Cardiac septum (tissue), 1 donor: ENCODE results near the gene MICALL1. TPM values are rescaled to one million over a fixed set of nuclear protein-coding genes. Genes with fewer than 3 reads are reported as not detected.
"Not testable (repeated sequence)": the region's sequence is repeated elsewhere in the genome, so short reads cannot be mapped to it uniquely, and the experiment has no call there.

ENCODE experiments used
- DNase-seq: peaks from one replicate; pipeline ENCODE4 v3.0.0-alpha.2; 2020; ENCODE audit warnings: low spot score
- intact Hi-C: fragments of 100-400 bp; cut with DNase I; formaldehyde crosslinking; loops from one replicate; pipeline ENCODE4 v1.14.0; 2022
- total RNA-seq: library from RNA; stranded (reverse); fragmentation: NEBNext Ultra II Directional; extraction: Animal tissue kit (Norgen Biotek cat#: 25700); gene quantifications from one replicate; pipeline ENCODE4 v1.2.1, GENCODE V29; 2021
- donor health status: DM: no; HTN: no; CAD: no.

Gene MICALL1
- total RNA-seq, 1 donor from 2014 or later = 16.5 TPM

DNA sequence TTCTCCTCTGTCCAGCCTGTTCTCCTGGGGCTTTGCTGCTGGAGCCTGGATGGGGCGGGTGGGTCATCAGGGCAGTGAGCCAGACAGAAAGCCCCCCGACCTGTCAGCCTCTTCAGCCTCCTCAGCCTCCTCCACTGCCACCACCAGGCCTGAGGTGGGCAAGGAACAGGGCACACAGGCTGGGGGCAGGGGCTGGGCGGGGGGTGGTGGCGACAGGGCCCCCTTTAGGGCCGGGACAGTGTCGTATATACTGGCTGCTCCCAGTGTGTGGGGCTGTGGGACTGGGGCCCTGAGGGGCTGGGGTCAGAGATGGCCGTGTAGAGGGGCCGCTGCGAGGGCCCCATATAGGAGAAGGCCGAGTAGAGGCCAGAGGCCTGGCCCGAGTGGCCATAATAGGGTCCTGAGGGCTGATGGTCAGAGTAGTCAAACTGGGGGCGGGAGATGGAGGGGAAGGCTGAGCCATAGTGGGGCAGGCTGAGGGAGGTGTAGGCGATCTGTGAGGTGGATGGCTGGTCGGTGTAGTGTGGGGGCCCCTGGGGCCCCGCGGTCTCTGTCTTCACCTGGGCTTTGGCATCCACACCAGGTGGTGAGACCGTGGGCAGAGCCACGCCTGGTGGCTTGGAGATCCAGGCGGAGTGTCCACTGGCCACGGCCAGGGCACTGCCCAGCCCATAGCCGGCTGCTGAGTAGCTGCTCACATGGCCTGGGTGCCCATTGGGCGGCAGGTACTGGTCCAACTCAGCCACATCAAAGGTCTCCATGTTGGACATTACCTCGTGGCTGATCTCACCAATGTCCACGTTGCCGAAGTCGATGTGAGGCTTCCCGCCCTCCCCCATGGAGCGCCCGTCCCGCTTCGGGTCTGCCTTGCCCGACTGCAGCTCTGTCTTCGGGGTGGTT, 67.4 kb downstream of the MICALL1 start:
- DNase-seq = no peak
- intact Hi-C loops = no loop called here

DNA sequence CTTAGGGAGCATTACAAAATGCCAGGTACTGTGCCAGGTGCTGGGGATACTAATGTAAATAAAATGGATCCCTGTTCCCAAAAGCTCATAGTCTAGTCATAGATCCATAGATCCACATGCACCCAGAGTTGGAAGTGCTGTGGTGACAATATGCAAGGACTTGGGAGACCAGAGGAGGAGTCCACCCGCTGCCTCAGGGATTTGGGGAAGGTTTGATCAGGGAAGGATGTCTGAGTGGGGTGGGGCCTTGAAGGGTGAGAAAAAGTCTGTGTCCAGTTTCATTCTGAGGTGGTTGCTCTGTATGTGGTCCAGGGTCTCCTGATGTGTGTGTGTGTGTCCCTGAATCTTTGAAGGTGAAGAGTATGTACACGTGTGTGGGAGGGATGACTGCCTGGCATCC, 69.1 kb downstream of the MICALL1 start:
- intact Hi-C loops = no loop called here
- DNase-seq = no peak

DNA sequence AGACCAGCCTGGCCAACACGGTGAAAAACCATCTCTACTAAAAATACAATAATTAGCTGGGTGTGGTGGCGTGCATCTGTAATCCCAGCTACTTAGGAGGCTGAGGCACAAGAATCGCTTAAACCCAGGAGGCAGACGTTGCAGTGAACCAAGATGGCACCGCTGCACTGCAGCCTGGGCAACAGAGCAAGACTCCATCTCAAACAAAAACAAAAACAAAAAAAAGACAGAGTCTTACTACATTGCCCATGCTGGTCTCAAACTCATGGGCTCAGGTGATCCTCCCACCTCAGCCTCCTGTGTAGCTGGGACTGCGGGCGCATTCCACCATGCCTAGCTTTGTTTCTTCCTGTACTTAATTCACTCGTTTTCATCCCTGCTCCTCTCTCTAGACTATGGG, 69.9 kb downstream of the MICALL1 start:
- intact Hi-C loops = not testable (repeated sequence)

DNA sequence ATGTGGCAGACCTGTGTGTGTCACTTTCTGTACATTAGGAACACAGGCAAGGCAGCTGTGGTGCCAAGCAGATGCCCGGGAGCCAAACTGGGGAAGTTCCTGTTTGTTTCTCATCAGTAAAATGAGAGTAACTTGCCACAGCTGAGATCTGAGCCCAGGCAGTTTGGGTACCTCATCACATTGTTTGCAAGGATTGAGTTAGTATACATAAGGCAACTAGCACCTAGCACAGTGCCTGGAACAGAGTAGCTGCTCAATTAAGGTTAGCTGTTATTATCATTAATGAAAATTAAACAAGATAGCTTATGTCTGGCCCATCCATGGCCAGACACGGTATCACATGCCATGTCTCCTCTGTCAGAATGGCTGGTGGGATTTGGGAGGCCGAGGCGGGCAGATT, 70.5 kb downstream of the MICALL1 start:
- intact Hi-C loops = no loop called here
- no peak for DNase-seq

More for the DNA sequence above, 69.9 kb downstream of the MICALL1 start:
- DNase-seq = not testable (repeated sequence)

DNA sequence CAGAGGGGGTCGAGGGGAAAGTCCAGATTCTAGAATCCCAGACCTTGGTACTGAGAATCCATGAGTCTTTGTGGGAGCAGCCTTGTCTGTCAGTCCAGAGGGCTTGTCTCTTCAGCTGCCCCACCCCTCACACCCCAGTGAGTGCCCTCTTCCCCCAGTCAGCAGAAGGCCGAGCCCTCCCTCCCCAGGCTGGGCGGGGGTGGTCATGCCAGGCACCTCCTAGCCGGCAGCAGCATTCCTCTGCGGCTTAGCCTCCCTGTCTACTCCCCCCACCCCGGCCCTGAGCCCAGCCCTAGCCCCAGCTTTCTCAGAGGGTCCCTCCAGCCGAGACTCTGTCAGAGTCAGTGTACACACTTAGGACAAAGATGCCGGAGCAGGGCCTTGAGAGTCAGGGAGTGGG, 73.7 kb downstream of the MICALL1 start:
- DNase-seq = no peak
- intact Hi-C loops = no loop called here

DNA sequence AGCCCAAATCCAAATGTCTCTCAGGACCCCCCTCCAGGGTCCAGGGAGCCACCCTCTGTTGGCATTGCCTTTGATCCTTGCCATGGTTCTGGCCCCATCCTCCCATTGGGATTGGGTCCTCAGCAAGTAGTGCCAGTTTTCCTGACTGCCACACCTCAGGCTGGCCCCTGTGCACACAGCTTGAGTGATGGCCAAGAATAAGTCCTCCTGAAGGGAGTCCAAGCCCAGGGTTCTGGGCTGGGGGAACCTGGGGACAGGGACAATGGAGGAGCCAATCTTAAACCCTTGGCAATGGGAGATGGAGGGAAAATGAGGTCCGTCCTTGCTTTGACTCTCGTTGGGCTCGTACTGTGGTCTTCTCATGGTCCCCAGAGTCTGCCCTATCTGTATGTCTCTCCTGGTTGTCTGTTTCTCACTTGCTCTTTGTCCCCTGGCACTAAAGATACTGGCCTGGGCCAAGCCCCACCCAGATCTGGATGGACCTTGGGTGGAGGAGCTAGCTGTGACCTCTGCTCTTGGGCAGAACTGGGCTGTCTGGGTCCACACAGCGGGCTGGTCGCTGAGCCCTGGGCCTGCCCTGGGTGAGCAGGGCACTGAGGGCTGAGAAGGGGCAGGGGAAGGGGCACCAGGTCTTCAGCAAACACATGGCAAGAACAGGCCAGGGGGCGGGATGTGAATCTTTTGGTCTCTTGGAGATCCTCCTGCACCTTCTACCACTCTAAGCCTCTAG, 75.3 kb downstream of the MICALL1 start:
- DNase-seq = no peak
- intact Hi-C loops = no loop called here

DNA sequence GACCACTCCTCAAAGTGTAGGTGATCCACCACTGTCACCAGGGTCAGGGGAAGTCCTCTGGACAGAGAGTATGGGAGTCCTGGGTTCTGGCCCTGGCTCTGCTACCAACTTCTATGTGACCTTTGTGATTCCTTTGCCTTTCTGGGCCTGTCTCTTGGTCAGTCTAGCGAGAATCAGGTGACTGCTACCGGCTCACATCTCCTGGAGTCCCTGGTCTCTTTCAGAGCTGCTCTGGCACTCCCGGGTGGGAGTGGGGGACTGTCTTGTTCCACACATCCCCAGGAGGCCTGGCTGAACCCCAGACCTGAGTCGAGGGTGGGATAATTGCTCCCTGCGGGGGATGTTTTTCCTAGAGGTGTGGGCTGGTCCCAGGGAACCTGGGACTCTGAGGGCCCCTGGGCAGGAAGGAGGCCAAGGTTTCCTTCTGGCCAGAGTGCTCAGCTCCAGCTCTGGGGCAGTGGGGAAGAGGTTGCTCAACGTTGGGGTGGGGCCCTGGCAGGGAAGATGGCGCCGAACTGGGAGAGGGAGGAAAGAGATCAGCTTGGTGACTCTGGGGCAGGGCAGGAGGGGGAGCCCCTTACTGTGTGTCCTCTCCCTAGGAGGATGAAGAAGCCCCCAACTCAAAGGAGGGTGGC, 76.2 kb downstream of the MICALL1 start:
- intact Hi-C loops = no loop called here
- no peak for DNase-seq

DNA sequence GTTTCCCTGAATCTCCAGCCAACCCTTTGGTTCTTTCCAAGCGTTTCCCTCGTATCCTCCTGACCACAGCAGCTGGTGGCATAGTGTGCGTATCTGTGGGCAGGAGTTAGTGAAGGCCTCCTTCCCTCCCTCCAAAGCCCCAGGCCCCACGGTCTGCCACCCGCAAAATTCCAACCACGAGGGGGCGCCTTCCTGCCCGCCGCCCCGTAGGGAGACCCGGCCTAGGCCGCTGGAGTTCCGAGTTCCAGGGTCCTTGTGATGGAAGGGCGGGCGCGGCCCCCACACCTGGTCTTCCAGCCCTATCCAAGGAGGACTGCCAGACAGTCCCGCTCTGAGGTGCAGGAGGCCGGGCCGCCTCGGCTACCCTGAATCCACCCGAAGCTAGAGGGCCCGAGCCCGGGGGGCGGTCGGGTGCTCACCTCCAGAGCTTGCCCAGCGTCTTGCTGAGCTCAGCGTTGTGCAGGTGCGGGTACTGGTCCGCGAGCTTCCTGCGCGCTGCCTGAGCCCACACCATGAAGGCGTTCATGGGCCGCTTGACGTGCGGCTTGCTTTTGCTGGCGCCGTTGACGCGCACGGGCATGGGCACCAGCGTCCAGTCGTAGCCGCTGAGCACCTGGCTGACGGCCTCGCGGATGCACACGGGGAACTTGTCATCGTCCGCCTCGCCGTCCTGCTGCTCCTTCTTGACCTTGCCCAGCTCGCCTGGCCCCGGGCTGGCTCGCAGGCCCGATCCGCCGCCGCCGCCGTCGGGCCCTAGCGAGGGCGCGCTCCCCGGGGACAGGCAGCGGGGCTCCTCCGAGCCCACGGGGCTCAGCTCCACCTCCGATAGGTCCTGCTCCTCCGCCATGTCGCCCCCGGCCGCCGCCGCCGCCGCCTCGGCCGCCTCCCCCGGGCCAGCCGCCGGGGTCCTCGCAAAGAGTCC, 77.1 kb downstream of the MICALL1 start:
- intact Hi-C loops = no loop called here
- no peak for DNase-seq

DNA sequence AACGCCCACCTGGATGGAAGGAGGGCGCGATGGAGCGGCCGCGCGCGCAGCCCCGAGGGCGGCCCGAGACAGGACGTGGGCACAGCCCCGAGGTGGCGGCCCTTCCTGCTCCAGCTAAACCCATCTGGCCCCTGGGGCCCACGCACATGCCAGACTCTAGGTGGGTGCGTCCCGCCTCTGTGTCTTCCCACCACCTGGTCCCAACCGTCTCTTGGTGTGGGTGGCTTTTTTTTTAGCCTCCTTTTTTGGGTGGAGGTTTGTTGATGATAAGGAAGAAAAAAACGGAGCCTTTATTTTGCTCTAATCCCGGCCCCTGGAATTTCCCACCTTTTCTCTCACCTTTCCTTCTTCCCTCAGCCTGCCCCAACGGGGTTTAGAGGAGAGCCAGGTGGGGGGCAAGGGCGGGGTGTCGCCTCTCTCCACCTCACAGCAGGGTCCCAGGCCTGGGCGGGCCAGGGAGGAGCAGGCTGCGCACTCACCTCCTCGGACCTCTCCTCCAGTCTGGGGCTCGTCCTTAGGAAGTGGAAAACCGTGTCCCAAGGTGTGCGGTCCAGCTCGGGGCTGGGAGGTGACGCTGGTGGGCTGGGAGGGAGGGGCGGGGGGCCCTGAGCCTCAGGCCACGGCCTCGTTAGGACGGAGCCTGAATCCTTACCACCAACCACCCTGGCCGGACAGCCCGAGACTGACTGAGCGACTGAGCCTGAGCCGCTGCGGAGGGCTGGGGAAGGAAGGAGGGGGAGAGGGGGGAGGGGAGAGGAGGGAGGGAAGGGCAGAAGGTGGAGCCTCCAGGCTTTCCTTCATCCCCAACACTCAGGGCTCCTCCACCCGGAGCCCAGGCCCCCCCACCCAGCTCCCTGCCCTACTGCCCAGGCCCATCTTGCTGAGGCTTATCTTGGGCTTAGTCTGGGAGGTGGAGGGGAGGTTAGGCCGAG, 78.0 kb downstream of the MICALL1 start, which contains the start of gene SOX10:
TSS of gene SOX10 (minus strand) at position 696 of the 932 bp plus-strand sequence. CDS start 771 bp downstream, outside the sequence.
- intact Hi-C loops = no loop called here
- DNase-seq = no peak

DNA sequence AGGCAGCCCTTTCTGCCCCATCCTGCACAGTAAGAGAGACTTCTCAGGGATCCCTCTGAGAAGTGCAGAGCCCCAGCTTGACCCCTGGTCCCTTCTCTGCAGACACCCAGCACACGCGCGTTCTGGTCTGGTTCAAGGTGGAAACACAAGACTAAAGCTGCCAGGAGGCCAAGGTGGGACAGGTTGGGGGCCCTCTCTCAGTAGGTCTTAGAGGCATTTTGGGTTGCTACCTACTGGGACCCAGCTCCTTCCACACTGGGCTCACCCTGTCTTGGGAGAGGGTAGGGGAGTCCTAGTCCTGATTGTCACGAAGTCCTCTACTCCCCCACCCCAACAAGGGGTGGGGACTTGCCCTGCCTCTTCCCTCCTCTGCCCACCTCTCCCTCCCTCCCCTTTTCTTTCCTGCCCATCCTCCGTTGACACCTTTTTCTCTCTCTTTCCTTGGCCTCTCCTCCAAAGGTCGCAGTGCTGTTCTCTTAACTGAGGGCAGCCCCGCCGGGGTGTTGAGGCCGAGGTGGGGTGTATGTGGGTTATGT, 79.0 kb downstream of the MICALL1 start:
- intact Hi-C loops = no loop called here

DNA sequence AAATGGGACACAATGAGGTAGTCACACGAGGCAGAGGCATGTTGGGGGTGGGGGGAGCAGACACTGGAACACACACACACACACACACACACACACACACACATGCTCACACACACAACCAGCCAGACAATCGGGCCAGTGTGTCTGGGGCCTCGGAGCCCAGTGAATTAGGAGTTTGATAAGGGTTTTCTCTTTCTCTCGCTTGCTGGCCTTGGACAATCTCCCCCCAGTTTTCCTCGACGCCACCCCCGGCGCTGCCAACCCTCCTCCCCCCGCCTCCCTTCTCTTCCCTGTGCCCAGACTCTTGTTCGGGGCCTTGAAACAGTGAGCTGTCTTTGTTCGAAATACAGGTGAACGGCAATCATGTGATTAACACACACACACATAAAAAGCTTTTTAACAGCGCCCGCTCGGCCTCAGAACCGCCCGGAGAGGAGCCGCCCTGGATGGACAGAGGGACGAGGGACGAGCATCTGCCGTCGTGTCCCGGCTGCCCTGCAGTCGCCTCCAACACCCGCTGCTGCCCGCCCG, 79.7 kb downstream of the MICALL1 start:
- intact Hi-C loops = no loop called here
- DNase-seq = no peak

More for the DNA sequence above, 79.0 kb downstream of the MICALL1 start:
- DNase-seq = no peak

DNA sequence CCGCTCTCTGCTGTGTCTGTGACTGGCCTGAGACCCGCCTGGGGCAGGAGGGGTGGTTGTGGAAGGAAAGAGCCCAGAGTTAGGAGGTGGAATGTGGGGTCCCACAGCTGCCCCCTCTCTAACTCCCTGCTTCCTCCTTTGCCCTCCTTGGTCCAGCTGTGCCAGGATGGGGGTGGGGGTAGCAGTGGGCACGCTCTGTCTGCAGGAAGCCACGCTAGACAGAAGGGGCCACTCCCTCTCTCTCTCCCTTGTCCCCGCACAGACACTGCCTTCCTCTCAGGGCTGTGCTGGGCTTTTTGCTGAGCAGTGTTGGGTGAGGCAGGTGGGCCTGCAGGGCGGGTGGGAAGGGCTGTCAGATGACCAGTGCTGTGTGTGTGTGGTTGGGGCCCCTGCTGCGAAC, 80.3 kb downstream of the MICALL1 start:
- no peak for DNase-seq
- intact Hi-C loops = no loop called here

DNA sequence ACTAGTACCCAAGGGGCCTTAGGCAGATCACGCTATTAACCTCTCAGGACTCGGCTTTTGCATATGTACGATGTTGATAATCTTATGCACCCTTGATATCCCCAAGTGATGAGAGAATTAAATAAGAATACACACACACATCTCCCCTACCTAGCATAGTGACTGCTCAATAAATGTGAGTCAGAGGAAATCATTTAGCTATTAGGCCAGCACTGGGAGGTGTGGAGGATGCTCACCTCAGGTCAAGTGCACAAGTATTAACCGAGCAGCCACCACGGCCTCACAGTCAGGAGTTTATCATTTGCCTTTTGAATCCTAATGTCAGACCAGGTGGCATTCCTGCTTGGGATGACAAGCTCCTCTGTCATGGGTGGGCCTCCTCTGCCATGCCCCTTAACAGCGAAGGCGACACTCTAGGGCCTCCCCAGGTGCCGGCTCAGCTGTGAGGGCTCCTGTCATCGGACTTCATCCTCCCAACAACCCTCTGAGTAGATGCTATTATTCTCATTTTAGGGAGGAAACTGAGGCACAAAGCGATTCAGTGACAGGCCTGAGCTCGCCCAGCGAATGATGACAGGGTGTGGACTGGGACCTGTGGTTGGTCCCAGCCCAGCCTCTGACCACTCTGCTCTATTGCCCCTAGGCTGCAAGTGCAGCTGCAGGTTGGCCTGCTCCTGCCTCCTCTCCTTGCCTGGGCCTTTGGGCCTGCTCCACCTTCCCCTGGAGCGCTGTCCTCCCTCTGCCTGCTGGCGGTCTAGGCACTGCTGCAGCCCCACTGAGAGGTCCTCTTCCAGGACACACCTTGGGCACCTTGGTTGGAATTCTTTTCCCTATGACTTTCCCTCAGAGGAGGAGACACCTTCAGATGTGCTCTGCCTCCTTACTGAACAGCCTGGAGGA, 83.3 kb downstream of the MICALL1 start:
- DNase-seq = no peak
- intact Hi-C loops = no loop called here

DNA sequence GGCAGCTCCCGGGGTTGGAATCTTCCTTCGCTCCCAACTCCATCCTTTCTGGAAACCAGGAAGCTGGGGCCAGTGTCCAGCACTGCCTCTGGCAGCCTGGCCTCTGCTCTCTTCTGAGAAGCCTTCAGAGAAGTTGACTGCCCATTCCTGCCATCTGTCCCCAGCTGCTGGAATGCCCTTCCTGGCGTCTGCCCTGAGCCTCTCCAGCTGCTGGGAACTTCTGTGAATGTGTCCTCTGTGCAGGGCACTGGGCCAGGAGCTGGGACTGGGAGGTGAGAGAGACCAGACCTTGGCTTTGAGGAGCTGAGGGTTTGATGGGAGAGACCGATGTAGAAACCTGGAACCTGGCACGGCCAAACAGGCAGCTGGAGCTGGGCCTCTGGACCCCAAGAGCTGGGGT, 84.2 kb downstream of the MICALL1 start:
- no peak for DNase-seq
- intact Hi-C loops = no loop called here

DNA sequence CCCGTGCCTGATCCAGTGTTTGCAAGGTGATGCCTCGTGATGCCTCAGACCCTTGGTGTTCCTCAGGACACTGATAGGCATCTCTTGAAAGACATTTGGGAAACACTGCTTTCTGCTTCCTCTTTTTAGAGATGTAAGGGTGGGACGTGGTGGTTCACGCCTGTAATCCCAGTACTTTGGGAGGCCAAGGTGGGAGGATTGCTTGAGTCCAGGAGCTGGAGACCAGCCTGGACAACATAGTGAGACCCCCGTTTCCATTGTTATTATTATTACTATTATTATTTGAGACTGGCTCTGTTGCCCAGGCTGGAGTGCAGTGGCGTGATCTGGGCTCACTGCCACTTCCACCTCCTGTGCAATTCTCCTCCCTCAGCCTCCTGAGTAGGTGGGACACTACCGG, 84.8 kb downstream of the MICALL1 start:
- intact Hi-C loops = no loop called here
- DNase-seq = no peak

DNA sequence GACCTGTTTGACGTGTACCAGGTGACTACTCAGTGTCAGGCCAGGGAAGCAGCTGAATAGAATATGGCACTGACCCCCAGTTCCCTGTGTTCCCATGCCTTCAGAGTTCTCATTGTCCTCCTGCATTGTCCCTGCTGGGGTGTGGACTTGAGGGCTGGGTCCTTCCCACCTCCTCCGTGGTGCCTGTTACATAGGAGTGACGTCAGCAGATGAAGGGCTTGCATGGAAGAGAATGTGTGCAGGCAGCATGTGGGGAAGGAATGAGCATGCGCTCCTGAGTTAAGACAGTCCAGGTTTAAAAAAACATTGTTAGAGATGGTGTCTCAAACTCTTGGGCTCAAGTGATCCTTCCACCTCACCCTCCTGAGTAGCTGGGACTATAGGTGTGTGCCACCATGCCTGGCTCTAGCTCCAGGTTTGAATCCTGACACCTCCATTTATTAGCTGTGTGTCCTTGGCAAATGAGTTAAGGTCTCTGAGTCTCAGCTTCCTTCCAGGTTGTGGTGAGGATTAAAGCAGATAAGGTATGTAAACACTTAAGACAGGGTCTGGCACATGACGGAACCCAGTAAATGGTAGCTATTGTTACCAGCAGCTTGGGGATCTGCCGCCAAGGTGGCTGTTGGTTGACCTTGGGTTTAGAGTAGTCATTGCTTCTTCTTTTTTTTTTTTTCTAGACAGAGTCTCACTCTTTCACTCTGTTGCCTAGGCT, 85.8 kb downstream of the MICALL1 start:
- intact Hi-C loops = no loop called here
- DNase-seq = no peak
